Activated naive CD4-positive, alpha-beta T cell treated with anti-CD3 and anti-CD28 coated beads, Interleukin-2, amount 10 ng/mL, durations not matched to agents 7 days and 5 days (primary cell): ENCODE data around the gene LRRC7.
"Not testable (repeated sequence)": the region's sequence is repeated elsewhere in the genome, so short reads cannot be mapped to it uniquely, and the experiment has no call there.

Source experiments
- CTCF ChIA-PET: fragments of 350-600 bp; sonication (Branson Sonifier 250); formaldehyde crosslinking; loops from one replicate; lab custom pipeline; 2021; ENCODE audit warnings: antibody characterized with exemption; lab: Charles Lee
- DNase-seq: peaks from one replicate; pipeline ENCODE4 v3.0.0-alpha.2; 2020
- H3K27ac Mint-ChIP-seq: one replicate; pipeline ENCODE4 v1.8.0; 2021; ENCODE audit warnings: mild to moderate bottlenecking, moderate library complexity, mixed read lengths
- H3K27me3 Mint-ChIP-seq: one replicate; pipeline ENCODE4 v1.8.0; 2021; ENCODE audit warnings: mild to moderate bottlenecking, mixed read lengths
- H3K36me3 Mint-ChIP-seq: one replicate; pipeline ENCODE4 v1.8.0; 2021; ENCODE audit warnings: mixed read lengths
- H3K4me1 Mint-ChIP-seq: one replicate; pipeline ENCODE4 v1.8.0; 2021; ENCODE audit warnings: mixed read lengths
- H3K4me3 Mint-ChIP-seq: one replicate; pipeline ENCODE4 v1.8.0; 2021; ENCODE audit warnings: mild to moderate bottlenecking, moderate library complexity, mixed read lengths
- H3K9me3 Mint-ChIP-seq: one replicate; pipeline ENCODE4 v1.8.0; 2021; ENCODE audit warnings: mixed read lengths

Gene LRRC7

GRCh38 chr1:69928234-69928633 is 360.5 kb downstream of the LRRC7 start:
- H3K27me3 Mint-ChIP-seq, DNase-seq, CTCF ChIA-PET: not testable (repeated sequence)

GRCh38 chr1:69929308-69930057 is 361.8 kb downstream of the LRRC7 start:
- CTCF ChIA-PET, result no interaction called here
- H3K27me3 Mint-ChIP-seq, result no peaks in the 10 kb centered on the region
- no peaks in the 10 kb centered on the region for H3K36me3 Mint-ChIP-seq
- no peak overlapping the region for H3K4me3 Mint-ChIP-seq
- peaks cover 16% of the 10 kb centered on the region for H3K9me3 Mint-ChIP-seq
- DNase-seq, result no peak
- no peak overlapping the region for H3K27ac Mint-ChIP-seq
- no peaks in the 10 kb centered on the region for H3K4me1 Mint-ChIP-seq

More at GRCh38 chr1:69928234-69928633, 360.5 kb downstream of the LRRC7 start:
- H3K4me3 Mint-ChIP-seq, H3K27ac Mint-ChIP-seq, H3K36me3 Mint-ChIP-seq, H3K4me1 Mint-ChIP-seq: not testable (repeated sequence)
- peaks cover 16% of the 10 kb centered on the region for H3K9me3 Mint-ChIP-seq

GRCh38 chr1:69930396-69930795 is 362.7 kb downstream of the LRRC7 start:
- CTCF ChIA-PET, result no interaction called here
- no peak overlapping the region for H3K27ac Mint-ChIP-seq
- no peaks in the 10 kb centered on the region for H3K4me1 Mint-ChIP-seq
- H3K36me3 Mint-ChIP-seq, result no peaks in the 10 kb centered on the region
- H3K27me3 Mint-ChIP-seq, result no peaks in the 10 kb centered on the region
- peaks cover 16% of the 10 kb centered on the region for H3K9me3 Mint-ChIP-seq
- DNase-seq, result no peak
- H3K4me3 Mint-ChIP-seq, result no peak overlapping the region

GRCh38 chr1:69932760-69933159 is 365.0 kb downstream of the LRRC7 start:
- no peak overlapping the region for H3K4me3 Mint-ChIP-seq
- no peaks in the 10 kb centered on the region for H3K27me3 Mint-ChIP-seq
- H3K9me3 Mint-ChIP-seq, result peaks cover 12% of the 10 kb centered on the region
- no peak for DNase-seq
- no peaks in the 10 kb centered on the region for H3K36me3 Mint-ChIP-seq
- CTCF ChIA-PET, result no interaction called here
- no peak overlapping the region for H3K27ac Mint-ChIP-seq
- H3K4me1 Mint-ChIP-seq, result no peaks in the 10 kb centered on the region

GRCh38 chr1:69940231-69940630 is 372.5 kb downstream of the LRRC7 start:
- H3K36me3 Mint-ChIP-seq, result no peaks in the 10 kb centered on the region
- no peak for DNase-seq
- H3K27me3 Mint-ChIP-seq, result no peaks in the 10 kb centered on the region
- no peaks in the 10 kb centered on the region for H3K4me1 Mint-ChIP-seq
- H3K27ac Mint-ChIP-seq, result no peak overlapping the region
- no peak overlapping the region for H3K4me3 Mint-ChIP-seq
- H3K9me3 Mint-ChIP-seq, result peaks cover 7% of the 10 kb centered on the region
- CTCF ChIA-PET, result no interaction called here

GRCh38 chr1:69940816-69941215 is 373.1 kb downstream of the LRRC7 start:
- Mint-ChIP-seq H3K27me3 (no peaks in the 10 kb centered on the region), H3K4me1 (no peaks in the 10 kb centered on the region), H3K4me3 (no peak overlapping the region), H3K36me3 (no peaks in the 10 kb centered on the region), H3K27ac (no peak overlapping the region), H3K9me3 (peaks cover 8% of the 10 kb centered on the region)
- no peak for DNase-seq
- CTCF ChIA-PET, result no interaction called here

- no peak overlapping the region for H3K27ac Mint-ChIP-seq
- H3K4me1 Mint-ChIP-seq, result no peaks in the 10 kb centered on the region
- H3K36me3 Mint-ChIP-seq, result no peaks in the 10 kb centered on the region
- H3K9me3 Mint-ChIP-seq, result peaks cover 8% of the 10 kb centered on the region
- H3K27me3 Mint-ChIP-seq, result no peaks in the 10 kb centered on the region
- H3K4me3 Mint-ChIP-seq, result no peak overlapping the region
- no peak for DNase-seq
- CTCF ChIA-PET, result no interaction called here
Observed at GRCh38 chr1:69943030-69943429, 375.3 kb downstream of the LRRC7 start.

- Mint-ChIP-seq H3K27me3 (no peaks in the 10 kb centered on the region), H3K4me1 (no peaks in the 10 kb centered on the region), H3K9me3 (peaks cover 8% of the 10 kb centered on the region), H3K36me3 (no peaks in the 10 kb centered on the region), H3K27ac (no peak overlapping the region), H3K4me3 (no peak overlapping the region)
- CTCF ChIA-PET, result no interaction called here
- no peak for DNase-seq
Observed at GRCh38 chr1:69946935-69947334, 379.2 kb downstream of the LRRC7 start.

GRCh38 chr1:69947837-69948236 is 380.1 kb downstream of the LRRC7 start:
- Mint-ChIP-seq H3K27me3 (no peaks in the 10 kb centered on the region), H3K4me1 (no peaks in the 10 kb centered on the region), H3K4me3 (no peak overlapping the region), H3K27ac (no peak overlapping the region), H3K9me3 (peaks cover 6% of the 10 kb centered on the region), H3K36me3 (no peaks in the 10 kb centered on the region)
- CTCF ChIA-PET, result no interaction called here
- DNase-seq, result no peak

GRCh38 chr1:69952676-69953075 is 385.0 kb downstream of the LRRC7 start:
- no peaks in the 10 kb centered on the region for H3K4me1 Mint-ChIP-seq
- no peak overlapping the region for H3K4me3 Mint-ChIP-seq
- no peak for DNase-seq
- no peaks in the 10 kb centered on the region for H3K9me3 Mint-ChIP-seq
- H3K27ac Mint-ChIP-seq, result no peak overlapping the region
- H3K36me3 Mint-ChIP-seq, result no peaks in the 10 kb centered on the region
- H3K27me3 Mint-ChIP-seq, result no peaks in the 10 kb centered on the region
- CTCF ChIA-PET, result no interaction called here

GRCh38 chr1:69962452-69962851 is 394.7 kb downstream of the LRRC7 start:
- H3K4me1 Mint-ChIP-seq, H3K36me3 Mint-ChIP-seq, CTCF ChIA-PET, H3K4me3 Mint-ChIP-seq, DNase-seq, H3K27ac Mint-ChIP-seq, H3K9me3 Mint-ChIP-seq, H3K27me3 Mint-ChIP-seq: not testable (repeated sequence)

- no peaks in the 10 kb centered on the region for H3K4me1 Mint-ChIP-seq
- H3K9me3 Mint-ChIP-seq, result peaks cover 10% of the 10 kb centered on the region
- H3K4me3 Mint-ChIP-seq, result no peak overlapping the region
- H3K27ac Mint-ChIP-seq, result no peak overlapping the region
- CTCF ChIA-PET, result no interaction called here
- DNase-seq, result no peak
- no peaks in the 10 kb centered on the region for H3K27me3 Mint-ChIP-seq
- no peaks in the 10 kb centered on the region for H3K36me3 Mint-ChIP-seq
Observed at GRCh38 chr1:69967245-69967766, 399.6 kb downstream of the LRRC7 start.

- Mint-ChIP-seq H3K4me1 (no peaks in the 10 kb centered on the region), H3K36me3 (no peaks in the 10 kb centered on the region), H3K27ac (no peak overlapping the region), H3K9me3 (no peaks in the 10 kb centered on the region), H3K27me3 (no peaks in the 10 kb centered on the region), H3K4me3 (no peak overlapping the region)
- no peak for DNase-seq
- CTCF ChIA-PET, result no interaction called here
Observed at GRCh38 chr1:69976896-69977295, 409.2 kb downstream of the LRRC7 start.

- CTCF ChIA-PET, result no interaction called here
- Mint-ChIP-seq H3K27me3 (no peaks in the 10 kb centered on the region), H3K4me1 (no peaks in the 10 kb centered on the region), H3K4me3 (no peak overlapping the region), H3K9me3 (no peaks in the 10 kb centered on the region), H3K27ac (no peak overlapping the region), H3K36me3 (no peaks in the 10 kb centered on the region)
- no peak for DNase-seq
Observed at GRCh38 chr1:69982992-69983391, 415.3 kb downstream of the LRRC7 start.

GRCh38 chr1:69985376-69985775 is 417.7 kb downstream of the LRRC7 start:
- no peaks in the 10 kb centered on the region for H3K36me3 Mint-ChIP-seq
- no peaks in the 10 kb centered on the region for H3K4me1 Mint-ChIP-seq
- no peak for DNase-seq
- H3K9me3 Mint-ChIP-seq, result no peaks in the 10 kb centered on the region
- CTCF ChIA-PET, result no interaction called here
- no peak overlapping the region for H3K27ac Mint-ChIP-seq
- H3K4me3 Mint-ChIP-seq, result no peak overlapping the region
- no peaks in the 10 kb centered on the region for H3K27me3 Mint-ChIP-seq
